ENCODE measurements around the gene SCN2B. TPM values are rescaled to one million over a fixed set of nuclear protein-coding genes. Genes with fewer than 3 reads are reported as not detected.

SCN2B gene
- total RNA-seq, 1 donor from 2014 or later = under 0.01 TPM

GRCh38 chr11:118132385-118133151, 43.9 kb downstream of the SCN2B start:
- DNase-seq = no peak

GRCh38 chr11:118129471-118130172, 46.8 kb downstream of the SCN2B start:
- no peak for DNase-seq

GRCh38 chr11:118128721-118129470, 47.5 kb downstream of the SCN2B start:
- no peak for DNase-seq

GRCh38 chr11:118128310-118128709, 48.1 kb downstream of the SCN2B start:
- no peak for DNase-seq

- no peak for DNase-seq
Measured at GRCh38 chr11:118126082-118126838, 50.2 kb downstream of the SCN2B start.

- no peak for DNase-seq
Measured at GRCh38 chr11:118124929-118125535, 51.4 kb downstream of the SCN2B start.

- no peak for DNase-seq
Measured at GRCh38 chr11:118120793-118121192, 55.6 kb downstream of the SCN2B start.

GRCh38 chr11:118117790-118118601, 58.4 kb downstream of the SCN2B start:
- DNase-seq = no peak

- no peak for DNase-seq
Measured at GRCh38 chr11:118115048-118115447, 61.4 kb downstream of the SCN2B start.

GRCh38 chr11:118114266-118114665, 62.2 kb downstream of the SCN2B start:
- no peak for DNase-seq

- no peak for DNase-seq
Measured at GRCh38 chr11:118112711-118113430, 63.6 kb downstream of the SCN2B start.

Other genes with a start within 250 kb of the SCN2B start
- not detected in 2 replicates for gene TMPRSS13, start 247.2 kb downstream of the SCN2B start, total RNA-seq
- 0.09 TPM in 1 of 2 replicates, not detected in the other for gene IL10RA, start 190.2 kb downstream of the SCN2B start, total RNA-seq
- not detected in 2 replicates for gene TMPRSS4, start 99.6 kb downstream of the SCN2B start, total RNA-seq
- not detected in 2 replicates for gene SMIM35, start 89.7 kb downstream of the SCN2B start, total RNA-seq
- gene SCN4B, start 23.8 kb downstream of the SCN2B start, total RNA-seq = 0.09 TPM in 1 of 2 replicates, not detected in the other
- under 0.01 TPM in 1 of 2 replicates, not detected in the other for gene JAML, start 48.4 kb upstream of the SCN2B start, total RNA-seq
- 7.3 and 8.7 TPM in 2 replicates for gene MPZL3, start 75.7 kb upstream of the SCN2B start, total RNA-seq
- gene MPZL2, start 87.7 kb upstream of the SCN2B start, total RNA-seq = 73.5 and 98.5 TPM in 2 replicates
- gene CD3E, start 128.1 kb upstream of the SCN2B start, total RNA-seq = not detected in 2 replicates
- gene CD3D, start 166.1 kb upstream of the SCN2B start, total RNA-seq = not detected in 2 replicates
- gene CD3G, start 167.7 kb upstream of the SCN2B start, total RNA-seq = not detected in 2 replicates
- gene UBE4A, start 183.0 kb upstream of the SCN2B start, total RNA-seq = 32.5 and 43.3 TPM in 2 replicates
- 46.4 and 58.9 TPM in 2 replicates for gene ATP5MG, start 225.0 kb upstream of the SCN2B start, total RNA-seq